IMR-90 (cell line): Measurements from ENCODE around the gene TINAG. TPM values are rescaled to one million over a fixed set of nuclear protein-coding genes. Genes with fewer than 3 reads are reported as not detected.

Experiments
- ATAC-seq: fragments of 200-7000 bp; cut with Tn5 transposase; 2 replicates; pipeline ENCODE4 v1.9.1; 2020; ENCODE audit warnings: low read depth, mild to moderate bottlenecking, moderate library complexity
- BruUV-seq: library from RNA; stranded (reverse); fragments of 400-500 nt; replicated peaks from 2 replicates; lab custom pipeline; 2021; lab: Mats Ljungman, UMichigan
- CTCF ChIA-PET: fragments of 300-600 bp; formaldehyde crosslinking; extraction: SDS; loops from one replicate; lab custom pipeline; 2021; ENCODE audit warnings: antibody characterized with exemption; lab: Yijun Ruan, JAX
- POLR2A ChIA-PET: fragments of 300-600 bp; sonication (Branson Sonifier 250); formaldehyde crosslinking; loops from one replicate; lab custom pipeline; 2022; ENCODE audit warnings: antibody characterized with exemption; ENCODE audit not compliant: unreplicated experiment; lab: Charles Lee
- DNase-seq: peaks from one replicate; pipeline ENCODE4 v3.0.0; 2013
- H2AFZ ChIP-seq: replicated peaks from 2 replicates; pipeline ENCODE3; 2013; ENCODE audit warnings: low read length, mild to moderate bottlenecking; ENCODE audit not compliant: poor library complexity
- H2AK5ac ChIP-seq: 2 replicates; pipeline ENCODE4 v1.6.1; 2013; ENCODE audit warnings: low read depth, low read length, inconsistent platforms
- H2AK9ac ChIP-seq: replicated peaks from 2 replicates; pipeline ENCODE3; 2013; ENCODE audit warnings: mild to moderate bottlenecking, low read depth, low read length, moderate library complexity; ENCODE audit not compliant: poor library complexity
- H2BK120ac ChIP-seq: 2 replicates; pipeline ENCODE4 v1.6.1; 2013; ENCODE audit warnings: low read depth, low read length, inconsistent platforms
- H2BK15ac ChIP-seq: 3 replicates; pipeline ENCODE4 v1.6.1; 2013; ENCODE audit warnings: low read depth, low read length, inconsistent platforms
- H2BK20ac ChIP-seq: 2 replicates; pipeline ENCODE4 v1.6.1; 2013; ENCODE audit warnings: low read depth, mild to moderate bottlenecking, inconsistent platforms, low read length, moderate library complexity
- H2BK5ac ChIP-seq: 2 replicates; pipeline ENCODE4 v1.6.1; 2013; ENCODE audit warnings: mild to moderate bottlenecking, low read depth, low read length, inconsistent platforms; ENCODE audit not compliant: poor library complexity, severe bottlenecking
- H3K14ac ChIP-seq: replicated peaks from 2 replicates; pipeline ENCODE4 v1.6.1; 2013; ENCODE audit warnings: low read depth, low read length, inconsistent platforms
- H3K18ac ChIP-seq: 2 replicates; pipeline ENCODE4 v1.6.1; 2013; ENCODE audit warnings: low read depth, low read length, control low read depth
- H3K23ac ChIP-seq: 2 replicates; pipeline ENCODE4 v1.6.1; 2013; ENCODE audit warnings: low read depth, low read length, inconsistent platforms
- H3K27ac ChIP-seq: 2 replicates; pipeline ENCODE4 v1.5.1; 2013; ENCODE audit warnings: mild to moderate bottlenecking, control low read depth, low read length; ENCODE audit not compliant: insufficient read depth
- H3K27me3 ChIP-seq: 2 replicates; pipeline ENCODE4 v1.6.1; 2013; ENCODE audit warnings: low read length; ENCODE audit not compliant: control insufficient read depth, insufficient read depth
- H3K36me3 ChIP-seq: 2 replicates; pipeline ENCODE4 v1.6.1; 2013; ENCODE audit warnings: low read length, mixed read lengths; ENCODE audit not compliant: control insufficient read depth, insufficient read depth
- H3K4ac ChIP-seq: 2 replicates; pipeline ENCODE4 v1.6.1; 2013; ENCODE audit warnings: low read depth, low read length, inconsistent platforms
- H3K4me1 ChIP-seq: 2 replicates; pipeline ENCODE4 v1.6.1; 2013; ENCODE audit warnings: low read length, mixed read lengths; ENCODE audit not compliant: control insufficient read depth, insufficient read depth
- H3K4me2 ChIP-seq: 2 replicates; pipeline ENCODE4 v1.6.1; 2013; ENCODE audit warnings: low read depth, mild to moderate bottlenecking, control low read depth, low read length, moderate library complexity
- H3K4me3 ChIP-seq: 2 replicates; pipeline ENCODE4 v1.5.1; 2013; ENCODE audit warnings: low read depth, mild to moderate bottlenecking, control low read depth, low read length, moderate library complexity; ENCODE audit not compliant: insufficient read depth
- H3K56ac ChIP-seq: 2 replicates; pipeline ENCODE4 v1.6.1; 2013; ENCODE audit warnings: low read length, inconsistent platforms; ENCODE audit not compliant: insufficient read depth; ENCODE audit errors: extremely low read depth
- H3K79me1 ChIP-seq, 2 experiments: 2 replicates each; pipeline ENCODE4 v1.6.1; 2013; ENCODE audit warnings: low read length in 2 of 2, inconsistent platforms in 1 of 2, low read depth in 1 of 2
- H3K9ac ChIP-seq: 2 replicates; pipeline ENCODE4 v1.6.1; 2013; ENCODE audit warnings: low read depth, low read length, control low read depth
- H3K9me1 ChIP-seq: 2 replicates; pipeline ENCODE4 v1.6.1; 2013; ENCODE audit warnings: low read length, inconsistent platforms; ENCODE audit not compliant: insufficient read depth
- H3K9me3 ChIP-seq: 2 replicates; pipeline ENCODE4 v1.6.1; 2013; ENCODE audit warnings: low read length; ENCODE audit not compliant: control insufficient read depth, insufficient read depth
- H4K20me1 ChIP-seq: 2 replicates; pipeline ENCODE4 v1.6.1; 2013; ENCODE audit warnings: low read length, inconsistent platforms; ENCODE audit not compliant: insufficient read depth
- H4K5ac ChIP-seq: 2 replicates; pipeline ENCODE4 v1.6.1; 2013; ENCODE audit warnings: mild to moderate bottlenecking, low read depth, low read length, control low read depth
- H4K8ac ChIP-seq, 2 experiments: 2 replicates each; pipeline ENCODE4 v1.6.1; 2013; ENCODE audit warnings: low read depth in 2 of 2, low read length in 2 of 2, control low read depth in 1 of 2, inconsistent platforms in 1 of 2
- H4K91ac ChIP-seq: 2 replicates; pipeline ENCODE4 v1.6.1; 2013; ENCODE audit warnings: low read depth, low read length, inconsistent platforms; ENCODE audit not compliant: insufficient read depth
- CEBPB ChIP-seq: IDR thresholded peaks from 2 replicates; pipeline ENCODE4 v1.6.1; 2012; ENCODE audit warnings: low read depth, low read length, improper control_type of control experiment
- CTCF ChIP-seq: conservative IDR thresholded peaks from 2 replicates; pipeline ENCODE4 v1.5.1; 2012; ENCODE audit warnings: mild to moderate bottlenecking, low read depth, low read length, improper control_type of control experiment
- dilution Hi-C: fragments of 300-500 bp; cut with HindIII; formaldehyde crosslinking; loops from one replicate; pipeline ENCODE4 v1.14.3; 2018; ENCODE audit warnings: low sequenced_read_pairs; ENCODE audit not compliant: unreplicated experiment
- in situ Hi-C: fragments of 300-500 bp; cut with MboI; formaldehyde crosslinking; loops from 3 replicates; pipeline ENCODE4 v1.14.3; 2019; ENCODE audit warnings: low sequenced_read_pairs, inconsistent platforms, mixed read lengths
- intact Hi-C: fragments of 100-400 bp; cut with micrococcal nuclease; formaldehyde crosslinking; loops from 2 replicates; pipeline ENCODE4 v1.10.0; 2022
- polyA plus RNA-seq, 3 experiments: library from polyadenylated mRNA; depleted of rRNA; stranded (reverse); fragments of >200 nt; gene quantifications; 2 replicates each; pipeline ENCODE4 v1.2.3, GENCODE V29; 2012; ENCODE audit warnings: low replicate concordance in 1 of 3
- total RNA-seq: library from RNA; depleted of rRNA; stranded (reverse); fragments of >200 nt; gene quantifications from 2 replicates; pipeline ENCODE4 v1.2.3, GENCODE V29; 2012

Gene TINAG
- total and polyA plus RNA-seq, 2 of the 4 experiments (the other 2 are of a cell fraction), result not detected

- in situ Hi-C loops, result no loop called here
- no peaks in the 10 kb centered on the region for H3K79me1 ChIP-seq
- H3K56ac ChIP-seq, result no peak overlapping the region
- CTCF ChIA-PET, result interaction anchor here (0.8 kb wide), 1 partner anchor 50 kb away, joined by 3 read pairs; no protein-coding TSS in a partner anchor
- H3K4me3 ChIP-seq, result no peak overlapping the region
- H4K20me1 ChIP-seq, result no peaks in the 10 kb centered on the region
- H2BK5ac ChIP-seq, result no peak overlapping the region
- no peak overlapping the region for H4K5ac ChIP-seq
- ATAC-seq (peak; percentile 16), DNase-seq (no peak)
- no peak overlapping the region for H2AK9ac ChIP-seq
- H3K4me1 ChIP-seq, result peaks cover under 1% of the 10 kb centered on the region
- no peak overlapping the region for H2AFZ ChIP-seq
- no peak overlapping the region for H4K8ac ChIP-seq
- no TSS peak for BruUV-seq
- intact Hi-C loops, result no loop called here
- no peak overlapping the region for H3K14ac ChIP-seq
- no peak overlapping the region for H3K4me2 ChIP-seq
- no peak overlapping the region for H3K27ac ChIP-seq
- H3K23ac ChIP-seq, result no peak overlapping the region
- H3K4ac ChIP-seq, result no peak overlapping the region
- POLR2A ChIA-PET, result no interaction called here
- no peak overlapping the region for H2BK120ac ChIP-seq
- H3K18ac ChIP-seq, result no peak overlapping the region
- no peak overlapping the region for H2AK5ac ChIP-seq
- H2BK20ac ChIP-seq, result no peak overlapping the region; the same call in 1 of the 2 replicates
- H3K36me3 ChIP-seq, result no peaks in the 10 kb centered on the region
- H3K9me1 ChIP-seq, result peaks cover 3% of the 10 kb centered on the region; the same call in 1 of the 2 replicates
- no peak overlapping the region for H4K91ac ChIP-seq
- no peaks in the 10 kb centered on the region for H3K27me3 ChIP-seq
- no peak overlapping the region for H2BK15ac ChIP-seq
- no peak overlapping the region for H3K9ac ChIP-seq
- dilution Hi-C loops, result no loop called here
- TF ChIP-seq CEBPB, result no peak
- no peak for TF ChIP-seq CTCF
- no peaks in the 10 kb centered on the region for H3K9me3 ChIP-seq
These were observed 22.1 kb upstream of the TINAG start for GRCh38 chr6:54286141-54286540.
